Activated CD8-positive, alpha-beta T cell treated with anti-CD3 and anti-CD28 coated beads for 36 hours (primary cell): Measurements from ENCODE around the gene CARS2. TPM values are rescaled to one million over a fixed set of nuclear protein-coding genes. Genes with fewer than 3 reads are reported as not detected.

Experiments
- ATAC-seq: fragments of 200-7000 bp; cut with Tn5 transposase; one replicate; pipeline ENCODE4 v1.10.0; 2021; ENCODE audit warnings: mild to moderate bottlenecking, moderate library complexity
- CTCF ChIA-PET: fragments of 350-600 bp; sonication (Branson Sonifier 250); formaldehyde crosslinking; loops from one replicate; lab custom pipeline; 2021; ENCODE audit warnings: antibody characterized with exemption; lab: Charles Lee
- POLR2A ChIA-PET: fragments of 350-600 bp; sonication (Branson Sonifier 250); formaldehyde crosslinking; loops from one replicate; lab custom pipeline; 2021; ENCODE audit warnings: antibody characterized with exemption; lab: Charles Lee
- DNase-seq: peaks from one replicate; pipeline ENCODE4 v3.0.0-alpha.2; 2020
- H3K27ac Mint-ChIP-seq: one replicate; pipeline ENCODE4 v1.8.0; 2021; ENCODE audit warnings: mild to moderate bottlenecking, mixed read lengths
- H3K27me3 Mint-ChIP-seq: one replicate; pipeline ENCODE4 v1.8.0; 2021; ENCODE audit warnings: mixed read lengths
- H3K36me3 Mint-ChIP-seq: one replicate; pipeline ENCODE4 v1.8.0; 2021; ENCODE audit warnings: low read depth, mixed read lengths
- H3K4me1 Mint-ChIP-seq: one replicate; pipeline ENCODE4 v1.8.0; 2021; ENCODE audit warnings: low read depth, mixed read lengths
- H3K4me3 Mint-ChIP-seq: one replicate; pipeline ENCODE4 v1.8.0; 2021; ENCODE audit warnings: mild to moderate bottlenecking, moderate library complexity, mixed read lengths
- H3K9me3 Mint-ChIP-seq: one replicate; pipeline ENCODE4 v1.8.0; 2021; ENCODE audit warnings: mixed read lengths
- intact Hi-C: fragments of 100-400 bp; cut with micrococcal nuclease; formaldehyde crosslinking; loops from one replicate; pipeline ENCODE4 v1.10.0; 2022
- total RNA-seq, 2 experiments: library from RNA; stranded (reverse); gene quantifications; one replicate each; pipeline ENCODE4 v1.2.3, GENCODE V29; 2021
- TF ChIP-seq, protein P1 (sequence below): fragments of 200-600 bp; IDR thresholded peaks from one replicate; pipeline ENCODE4 v1.8.0; 2022; ENCODE audit warnings: antibody characterized with exemption, mild to moderate bottlenecking

Gene CARS2
- total RNA-seq, 2 experiments from 2014 or later, result 60.7 to 63.0 TPM

DNA sequence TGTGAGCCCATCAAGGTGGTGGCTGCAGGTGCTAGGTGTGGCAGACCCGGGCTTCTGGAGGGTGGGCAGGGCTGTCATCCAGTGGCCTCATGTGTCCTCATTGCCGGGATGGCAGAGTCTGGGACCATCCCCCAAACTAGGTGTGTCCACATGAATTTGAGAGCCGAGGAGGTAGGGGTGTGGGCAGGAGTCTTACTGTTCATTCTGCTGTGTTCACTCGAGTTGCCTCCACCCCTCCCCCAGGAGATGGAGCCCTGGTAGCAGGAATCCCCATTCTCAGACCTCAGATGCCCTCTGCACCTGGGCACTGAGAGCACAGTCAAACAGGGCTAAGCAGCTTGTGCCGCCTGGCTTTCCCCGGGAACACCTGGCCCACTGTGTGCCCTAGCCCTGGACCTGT, 68.2 kb downstream of the CARS2 start:
- no peak for ATAC-seq
- POLR2A ChIA-PET, result no interaction called here
- Mint-ChIP-seq H3K27me3 (no peaks in the 10 kb centered on the region), H3K4me1 (no peaks in the 10 kb centered on the region), H3K9me3 (no peaks in the 10 kb centered on the region), H3K36me3 (peaks cover 21% of the 10 kb centered on the region), H3K4me3 (no peak overlapping the region), H3K27ac (no peak overlapping the region)
- CTCF ChIA-PET, result no interaction called here
- intact Hi-C loops, result no loop called here
- TF ChIP-seq, protein P1, sequence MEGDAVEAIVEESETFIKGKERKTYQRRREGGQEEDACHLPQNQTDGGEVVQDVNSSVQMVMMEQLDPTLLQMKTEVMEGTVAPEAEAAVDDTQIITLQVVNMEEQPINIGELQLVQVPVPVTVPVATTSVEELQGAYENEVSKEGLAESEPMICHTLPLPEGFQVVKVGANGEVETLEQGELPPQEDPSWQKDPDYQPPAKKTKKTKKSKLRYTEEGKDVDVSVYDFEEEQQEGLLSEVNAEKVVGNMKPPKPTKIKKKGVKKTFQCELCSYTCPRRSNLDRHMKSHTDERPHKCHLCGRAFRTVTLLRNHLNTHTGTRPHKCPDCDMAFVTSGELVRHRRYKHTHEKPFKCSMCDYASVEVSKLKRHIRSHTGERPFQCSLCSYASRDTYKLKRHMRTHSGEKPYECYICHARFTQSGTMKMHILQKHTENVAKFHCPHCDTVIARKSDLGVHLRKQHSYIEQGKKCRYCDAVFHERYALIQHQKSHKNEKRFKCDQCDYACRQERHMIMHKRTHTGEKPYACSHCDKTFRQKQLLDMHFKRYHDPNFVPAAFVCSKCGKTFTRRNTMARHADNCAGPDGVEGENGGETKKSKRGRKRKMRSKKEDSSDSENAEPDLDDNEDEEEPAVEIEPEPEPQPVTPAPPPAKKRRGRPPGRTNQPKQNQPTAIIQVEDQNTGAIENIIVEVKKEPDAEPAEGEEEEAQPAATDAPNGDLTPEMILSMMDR, result no peak
- DNase-seq, result no peak

DNA sequence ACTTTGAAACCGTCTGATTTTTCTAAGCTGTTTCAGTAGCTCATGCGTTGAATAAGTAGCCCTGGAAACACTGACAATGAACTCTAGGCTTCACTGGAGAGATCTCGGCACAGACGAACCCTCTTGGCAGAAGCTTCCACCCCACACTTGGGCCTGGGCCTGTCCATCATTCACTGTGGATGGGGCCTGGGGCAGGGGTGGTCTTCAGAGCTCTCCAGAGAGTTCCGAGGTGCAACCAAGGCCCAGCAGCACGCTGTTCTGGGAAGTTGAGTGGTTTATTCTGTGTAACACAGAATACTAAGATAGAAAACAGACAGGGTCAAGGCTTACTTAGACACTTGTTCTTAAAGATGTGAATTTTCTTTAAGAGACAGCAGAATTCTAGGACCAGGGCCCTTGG, 68.6 kb downstream of the CARS2 start:
- intact Hi-C loops, result no loop called here

DNA sequence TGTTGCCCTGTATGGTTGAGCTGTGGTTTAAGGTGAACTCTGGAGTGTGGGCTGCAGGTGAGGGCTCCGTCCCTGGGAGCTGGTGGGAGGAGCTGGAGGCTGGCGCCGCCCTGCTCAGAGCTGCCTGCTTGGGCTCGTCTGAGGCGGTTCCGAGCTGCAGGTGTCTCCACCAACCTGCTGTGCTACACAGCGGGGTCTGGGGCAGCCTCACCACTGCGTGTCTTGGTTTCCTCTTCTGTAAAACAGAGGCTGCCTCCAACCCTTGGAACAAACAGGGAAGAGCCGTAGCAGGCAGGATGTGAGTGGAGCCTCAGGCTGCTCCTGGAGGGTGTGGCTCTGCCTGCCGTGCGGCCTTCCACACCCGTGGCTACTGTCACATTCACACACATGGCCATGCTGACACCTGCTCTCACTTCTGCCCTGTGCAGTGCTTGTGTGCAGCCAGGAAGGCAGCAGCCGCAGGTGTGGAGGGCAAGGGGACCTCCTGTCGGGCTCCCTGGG, 69.2 kb downstream of the CARS2 start:
- no peak overlapping the region for H3K4me3 Mint-ChIP-seq

More for the DNA sequence above, 68.6 kb downstream of the CARS2 start:
- CTCF ChIA-PET, result interaction anchor here (1.0 kb wide), 1 partner anchor 19 kb away, joined by 3 read pairs; no protein-coding TSS in a partner anchor
- ATAC-seq (no peak), DNase-seq (no peak)
- peaks cover 2% of the 10 kb centered on the region for H3K4me1 Mint-ChIP-seq
- no peaks in the 10 kb centered on the region for H3K27me3 Mint-ChIP-seq
- H3K9me3 Mint-ChIP-seq, result no peaks in the 10 kb centered on the region
- TF ChIP-seq, protein P1, result no peak
- no peak overlapping the region for H3K4me3 Mint-ChIP-seq
- peak overlapping the region; percentile 20 for H3K27ac Mint-ChIP-seq
- POLR2A ChIA-PET, result interaction anchor here (1.0 kb wide), 1 partner anchor 11 kb away, joined by 3 read pairs; no protein-coding TSS in a partner anchor
- H3K36me3 Mint-ChIP-seq, result peaks cover 23% of the 10 kb centered on the region

DNA sequence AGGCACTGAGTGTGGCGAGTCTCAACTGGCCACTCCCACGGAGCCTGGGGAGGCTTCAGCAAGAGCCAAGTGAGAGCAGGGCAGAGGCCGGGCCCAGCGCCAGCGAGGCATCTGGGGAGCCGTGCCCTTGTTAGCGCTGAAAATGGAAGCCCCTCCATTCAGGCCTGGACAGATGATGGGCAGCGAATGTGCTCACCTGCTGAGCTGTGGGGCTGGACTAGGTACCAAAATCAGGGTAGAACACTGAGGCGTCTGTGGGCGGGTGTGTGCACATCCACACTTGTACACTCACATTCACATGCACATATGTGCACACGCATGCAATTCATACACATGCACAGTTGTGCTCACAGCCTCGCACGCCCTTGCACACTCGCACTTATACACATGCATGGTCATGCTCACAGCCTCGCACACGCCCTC, 69.9 kb downstream of the CARS2 start:
- ChIA-PET POLR2A (interaction anchor here (0.6 to 1.0 kb wide), 2 partner anchors 13 to 27 kb away, joined by 3 read pairs; no protein-coding TSS in a partner anchor), CTCF (interaction anchor here (1.0 to 1.4 kb wide), 2 partner anchors 18 to 42 kb away, joined by 3 read pairs; no protein-coding TSS in a partner anchor)
- ATAC-seq (no peak), DNase-seq (no peak)
- no peaks in the 10 kb centered on the region for H3K9me3 Mint-ChIP-seq
- TF ChIP-seq, protein P1, result no peak
- intact Hi-C loops, result no loop called here
- no peak overlapping the region for H3K4me3 Mint-ChIP-seq
- H3K27me3 Mint-ChIP-seq, result no peaks in the 10 kb centered on the region
- peaks cover 25% of the 10 kb centered on the region for H3K36me3 Mint-ChIP-seq
- no peak overlapping the region for H3K27ac Mint-ChIP-seq
- peaks cover 8% of the 10 kb centered on the region for H3K4me1 Mint-ChIP-seq

More for the DNA sequence above, 69.2 kb downstream of the CARS2 start:
- peaks cover 7% of the 10 kb centered on the region for H3K4me1 Mint-ChIP-seq
- ATAC-seq (no peak), DNase-seq (no peak)
- TF ChIP-seq, protein P1, result no peak
- intact Hi-C loops, result no loop called here
- no peaks in the 10 kb centered on the region for H3K9me3 Mint-ChIP-seq
- ChIA-PET CTCF (interaction anchor here (1.0 kb wide), 1 partner anchor 18 kb away, joined by 3 read pairs; no protein-coding TSS in a partner anchor), POLR2A (interaction anchor here (1.0 kb wide), 1 partner anchor 12 kb away, joined by 3 read pairs; no protein-coding TSS in a partner anchor)
- no peaks in the 10 kb centered on the region for H3K27me3 Mint-ChIP-seq
- peaks cover 27% of the 10 kb centered on the region for H3K36me3 Mint-ChIP-seq
- H3K27ac Mint-ChIP-seq, result peak overlapping the region; percentile 20

DNA sequence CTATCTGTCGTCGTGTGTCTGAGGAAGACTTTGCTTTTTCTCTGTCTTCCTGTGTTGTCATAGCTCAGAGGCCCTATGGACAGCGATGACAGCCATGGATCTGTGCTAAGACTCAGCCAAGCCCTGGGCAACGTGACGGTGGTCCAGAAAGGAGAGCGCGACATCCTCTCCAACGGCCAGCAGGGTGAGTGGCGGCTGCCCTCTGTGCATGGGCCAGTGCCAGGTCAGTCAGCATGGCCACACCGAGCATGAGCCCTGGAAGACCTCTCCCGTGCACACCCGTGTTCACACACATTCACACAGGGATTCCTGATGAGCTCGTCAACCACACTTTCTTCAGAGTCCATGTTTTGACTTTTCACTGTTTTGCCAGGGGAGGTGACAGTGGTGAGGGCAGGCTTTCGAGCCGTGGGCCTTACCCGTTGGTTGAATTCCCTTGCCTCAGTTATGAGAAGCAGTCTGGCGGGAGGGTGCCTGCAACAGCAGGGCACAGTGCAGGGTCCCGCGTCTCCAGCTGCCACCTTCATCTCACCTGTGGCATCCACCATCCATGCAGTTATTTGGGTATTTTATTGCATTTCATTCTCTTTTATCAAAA, 70.4 kb downstream of the CARS2 start:
- Mint-ChIP-seq H3K4me1 (peaks cover 14% of the 10 kb centered on the region), H3K27ac (no peak overlapping the region), H3K4me3 (no peak overlapping the region), H3K9me3 (no peaks in the 10 kb centered on the region), H3K36me3 (peaks cover 25% of the 10 kb centered on the region), H3K27me3 (no peaks in the 10 kb centered on the region)
- POLR2A ChIA-PET, result interaction anchor here (0.6 to 0.8 kb wide), 2 partner anchors 10 to 26 kb away, joined by 3 read pairs; no protein-coding TSS in a partner anchor
- ATAC-seq (no peak), DNase-seq (no peak)
- TF ChIP-seq, protein P1, result no peak
- intact Hi-C loops, result no loop called here
- CTCF ChIA-PET, result interaction anchor here (1.4 kb wide), 1 partner anchor 41 kb away, joined by 3 read pairs; no protein-coding TSS in a partner anchor
